Mesodermal cell (in vitro differentiated cells): ENCODE measurements around the gene CCSER2.

Source experiments
- H3K27ac ChIP-seq: 2 replicates; pipeline ENCODE4 v1.7.0; 2013; ENCODE audit warnings: mild to moderate bottlenecking, low read depth, low read length, moderate library complexity; ENCODE audit not compliant: severe bottlenecking
- H3K36me3 ChIP-seq: 2 replicates; pipeline ENCODE4 v1.7.1; 2013; ENCODE audit warnings: mild to moderate bottlenecking, low read length, moderate library complexity; ENCODE audit not compliant: control insufficient read depth, insufficient read depth
- H3K4me1 ChIP-seq: one replicate; pipeline ENCODE4 v1.7.1; 2013; ENCODE audit warnings: mild to moderate bottlenecking, low read length; ENCODE audit not compliant: insufficient read depth, control insufficient read depth, poor library complexity, severe bottlenecking
- H3K4me3 ChIP-seq: 2 replicates; pipeline ENCODE4 v1.7.0; 2013; ENCODE audit warnings: low read length, control low read depth, mild to moderate bottlenecking; ENCODE audit not compliant: insufficient read depth, poor library complexity, severe bottlenecking; ENCODE audit errors: extremely low read depth
- H3K9me3 ChIP-seq: 2 replicates; pipeline ENCODE4 v1.7.1; 2013; ENCODE audit warnings: mild to moderate bottlenecking, low read length, moderate library complexity; ENCODE audit not compliant: control insufficient read depth
- WGBS, 2 experiments: methylation state at CpG; one replicate each; pipeline ENCODE4 v1.1.5; 2013; ENCODE audit warnings: missing lambda C conversion rate in 2 of 2; ENCODE audit not compliant: insufficient coverage in 2 of 2; 5-methylcytosine and 5-hydroxymethylcytosine counted together

The CCSER2 gene

GRCh38 chr10:84365335-84365881, 37.0 kb downstream of the CCSER2 start:
- 100% methylated on average over 2 of the region's 5 CpGs; no CpG with 5 or more reads in 1 of the 2 experiments for WGBS, 2 experiments
- no peaks in the 10 kb centered on the region for H3K4me1 ChIP-seq
- peaks cover 12% of the 10 kb centered on the region for H3K36me3 ChIP-seq

GRCh38 chr10:84366041-84366440, 37.7 kb downstream of the CCSER2 start:
- Histone ChIP-seq H3K4me3 (no peak overlapping the region), H3K27ac (no peak overlapping the region), H3K36me3 (peaks cover 13% of the 10 kb centered on the region), H3K9me3 (no peaks in the 10 kb centered on the region), H3K4me1 (no peaks in the 10 kb centered on the region)
- WGBS, 2 experiments = 92 to 100% methylated on average over 2 of the region's 4 CpGs

More at GRCh38 chr10:84365335-84365881, 37.0 kb downstream of the CCSER2 start:
- H3K9me3 ChIP-seq = no peaks in the 10 kb centered on the region
- H3K27ac ChIP-seq = no peak overlapping the region
- no peak overlapping the region for H3K4me3 ChIP-seq

GRCh38 chr10:84367256-84367655, 38.9 kb downstream of the CCSER2 start:
- peaks cover 15% of the 10 kb centered on the region for H3K36me3 ChIP-seq
- no peak overlapping the region for H3K27ac ChIP-seq
- 90 to 92% methylated on average over 6 of the region's 6 CpGs for WGBS, 2 experiments
- no peak overlapping the region for H3K4me3 ChIP-seq
- no peaks in the 10 kb centered on the region for H3K9me3 ChIP-seq
- no peaks in the 10 kb centered on the region for H3K4me1 ChIP-seq

GRCh38 chr10:84368828-84369227, 40.4 kb downstream of the CCSER2 start:
- no peaks in the 10 kb centered on the region for H3K4me1 ChIP-seq
- H3K36me3 ChIP-seq = peaks cover 28% of the 10 kb centered on the region
- no CpG with 5 or more reads among the region's 1 CpG for WGBS, 2 experiments
- no peak overlapping the region for H3K4me3 ChIP-seq
- H3K27ac ChIP-seq = no peak overlapping the region
- no peaks in the 10 kb centered on the region for H3K9me3 ChIP-seq

- WGBS, 2 experiments = no CpG with 5 or more reads among the region's 1 CpG
- Histone ChIP-seq H3K4me1 (no peaks in the 10 kb centered on the region), H3K36me3 (peaks cover 36% of the 10 kb centered on the region), H3K27ac (no peak overlapping the region), H3K9me3 (no peaks in the 10 kb centered on the region), H3K4me3 (no peak overlapping the region)
These were observed 41.9 kb downstream of the CCSER2 start for GRCh38 chr10:84370283-84370682.

DNA sequence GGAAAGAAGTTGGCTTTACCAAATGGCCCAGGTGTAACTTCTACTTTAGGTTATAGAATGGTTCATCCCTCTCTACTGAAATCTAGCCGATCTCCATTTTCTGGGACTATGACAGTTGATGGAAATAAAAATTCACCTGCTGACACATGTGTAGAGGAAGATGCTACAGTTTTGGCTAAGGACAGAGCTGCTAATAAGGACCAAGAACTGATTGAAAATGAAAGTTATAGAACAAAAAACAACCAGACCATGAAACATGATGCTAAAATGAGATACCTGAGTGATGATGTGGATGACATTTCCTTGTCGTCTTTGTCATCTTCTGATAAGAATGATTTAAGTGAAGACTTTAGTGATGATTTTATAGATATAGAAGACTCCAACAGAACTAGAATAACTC, 43.6 kb downstream of the CCSER2 start:
- no peaks in the 10 kb centered on the region for H3K4me1 ChIP-seq
- WGBS, 2 experiments = 100% methylated on average over 2 of the region's 2 CpGs; no CpG with 5 or more reads in 1 of the 2 experiments

GRCh38 chr10:84373000-84373399, 44.6 kb downstream of the CCSER2 start:
- Histone ChIP-seq H3K36me3 (peaks cover 48% of the 10 kb centered on the region), H3K27ac (no peak overlapping the region), H3K4me1 (no peaks in the 10 kb centered on the region), H3K9me3 (no peaks in the 10 kb centered on the region), H3K4me3 (no peak overlapping the region)
- WGBS, 2 experiments = no CpG with 5 or more reads among the region's 2 CpGs

More for the DNA sequence above, 43.6 kb downstream of the CCSER2 start:
- Histone ChIP-seq H3K36me3 (peaks cover 46% of the 10 kb centered on the region), H3K4me3 (no peak overlapping the region), H3K27ac (no peak overlapping the region), H3K9me3 (no peaks in the 10 kb centered on the region)

DNA sequence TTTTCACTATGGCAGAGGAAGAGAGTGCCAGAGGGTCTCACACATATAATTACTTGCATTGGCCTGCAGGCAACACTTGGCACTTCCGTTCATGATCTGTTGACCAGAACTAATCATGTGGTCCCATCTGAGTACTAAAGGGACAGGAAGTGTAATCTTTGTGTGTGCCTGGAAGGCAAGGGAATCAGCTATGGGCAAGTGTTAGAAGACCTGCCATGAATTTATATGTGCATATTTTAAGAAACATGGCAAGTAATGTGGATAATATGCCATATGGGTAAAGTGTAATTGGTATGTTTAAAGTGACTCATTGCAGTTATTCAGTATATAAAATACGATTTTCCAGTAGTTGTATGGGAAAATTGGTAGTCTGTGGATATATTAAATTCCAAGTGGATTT, 46.1 kb downstream of the CCSER2 start:
- Histone ChIP-seq H3K4me1 (no peaks in the 10 kb centered on the region), H3K27ac (no peak overlapping the region), H3K4me3 (no peak overlapping the region), H3K36me3 (peaks cover 49% of the 10 kb centered on the region), H3K9me3 (no peaks in the 10 kb centered on the region)
- WGBS, 2 experiments = 90 to 100% methylated on average over 1 of the region's 2 CpGs

- H3K36me3 ChIP-seq = peaks cover 52% of the 10 kb centered on the region
- no peak overlapping the region for H3K4me3 ChIP-seq
- no peaks in the 10 kb centered on the region for H3K9me3 ChIP-seq
- H3K27ac ChIP-seq = no peak overlapping the region
- H3K4me1 ChIP-seq = no peaks in the 10 kb centered on the region
These were observed 46.6 kb downstream of the CCSER2 start for GRCh38 chr10:84375011-84375410.

DNA sequence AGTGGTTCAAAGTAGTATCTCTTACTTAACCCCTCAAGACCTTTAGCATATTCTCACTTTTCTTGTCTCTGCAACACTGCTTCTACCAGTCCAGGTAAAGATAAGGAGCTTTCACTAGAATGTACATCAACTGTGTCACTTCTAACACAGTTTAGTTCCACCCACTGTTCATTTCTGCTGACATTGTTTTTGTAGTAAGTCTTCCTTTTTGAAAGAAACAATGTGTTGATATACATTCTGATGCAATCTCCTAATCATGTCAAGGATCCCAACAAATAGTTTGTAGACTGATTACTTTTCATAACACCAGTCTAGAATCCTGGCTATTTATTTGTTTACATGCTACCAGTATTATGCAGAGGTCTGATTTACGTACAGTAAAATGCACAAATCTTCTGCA, 47.5 kb downstream of the CCSER2 start:
- Histone ChIP-seq H3K36me3 (peaks cover 59% of the 10 kb centered on the region), H3K4me3 (no peak overlapping the region), H3K9me3 (no peaks in the 10 kb centered on the region), H3K4me1 (no peaks in the 10 kb centered on the region), H3K27ac (no peak overlapping the region)
- no CpG with 5 or more reads among the region's 1 CpG for WGBS, 2 experiments

DNA sequence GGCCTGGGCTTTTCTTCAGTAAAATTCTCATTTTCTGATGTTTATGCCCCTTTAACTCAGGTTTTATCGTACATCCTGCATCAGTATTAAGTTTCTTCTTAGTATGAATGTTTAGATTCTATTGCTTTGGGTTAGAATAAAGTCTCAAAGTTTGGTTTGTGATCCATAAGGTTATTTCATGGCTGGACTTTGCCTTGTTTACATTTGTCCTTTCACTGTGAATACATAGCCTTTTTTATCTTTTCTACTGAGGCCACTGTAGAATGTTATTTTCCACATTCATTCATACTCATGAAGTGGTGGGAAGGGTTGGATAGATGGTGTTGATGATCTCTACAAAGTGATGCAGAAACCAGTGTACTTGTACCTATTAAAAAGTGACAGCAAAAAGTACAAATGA, 59.8 kb downstream of the CCSER2 start:
- peaks cover 75% of the 10 kb centered on the region for H3K36me3 ChIP-seq
- no peak overlapping the region for H3K4me3 ChIP-seq
- H3K9me3 ChIP-seq = peaks cover 18% of the 10 kb centered on the region
- H3K27ac ChIP-seq = no peak overlapping the region
- H3K4me1 ChIP-seq = no peaks in the 10 kb centered on the region
- WGBS, 2 experiments = no CpG with 5 or more reads among the region's 1 CpG
